ENCODE data around the gene PRSS8. TPM values are rescaled to one million over a fixed set of nuclear protein-coding genes. Genes with fewer than 3 reads are reported as not detected.
A peak's percentile ranks its signal among the peaks of the same experiment; 100 is the strongest.
"Not testable (repeated sequence)": the region's sequence is repeated elsewhere in the genome, so short reads cannot be mapped to it uniquely, and the experiment has no call there.

The PRSS8 gene
- total RNA-seq, 1 experiment from 2014 or later = 42.6 TPM

DNA sequence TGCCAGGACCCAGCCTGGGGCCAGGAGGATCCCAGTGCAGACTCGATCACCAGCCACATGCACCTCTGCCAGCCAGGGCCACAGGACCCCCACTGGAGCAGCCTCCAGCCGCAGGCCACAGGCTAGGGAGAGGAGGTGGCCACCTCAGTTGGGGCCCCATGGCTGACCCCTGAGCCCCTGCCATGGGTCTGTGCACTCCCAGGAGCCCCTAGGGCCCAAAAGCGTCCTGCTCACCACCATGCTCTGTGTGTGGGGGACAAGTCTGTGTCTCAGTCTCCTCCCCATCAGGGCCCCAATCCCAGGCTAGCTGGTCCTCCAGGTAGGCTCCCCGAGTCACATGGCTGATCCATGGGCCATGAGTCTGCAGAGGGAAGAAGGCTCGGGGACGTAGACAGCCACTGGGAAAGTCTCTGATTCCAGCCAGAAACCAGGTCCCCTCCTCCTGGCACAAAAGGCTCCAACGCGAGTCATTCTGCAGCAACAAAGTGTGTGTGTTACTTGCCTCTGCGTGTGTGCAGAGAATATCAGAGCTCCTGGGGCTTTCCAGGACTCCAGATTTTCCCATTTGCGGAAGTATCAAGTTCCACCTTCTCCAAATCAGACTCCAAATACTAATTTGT lies 6.1 kb upstream of the PRSS8 start (continued):
- TF ChIP-seq EGR1 (IDR thresholded peaks at IDR 0.05; ENCODE audit: low read depth) (no peak), YY1 (IDR thresholded peaks at IDR 0.05; ENCODE audit: extremely low read depth, insufficient replicate concordance, low read depth, low read length) (no peak), SRF (IDR thresholded peaks at IDR 0.05; ENCODE audit: low read depth) (no peak), RAD21 (IDR thresholded peaks at IDR 0.05; ENCODE audit: low read depth) (no peak), ZFX (IDR thresholded peaks at IDR 0.05) (no peak), CBX3 (IDR thresholded peaks at IDR 0.05; ENCODE audit: low read depth) (no peak), EZH2phosphoT487 (IDR thresholded peaks at IDR 0.05; ENCODE audit: borderline replicate concordance) (no peak), ZBTB33 (IDR thresholded peaks at IDR 0.05; ENCODE audit: extremely low read depth, insufficient replicate concordance, low read length) (no peak), TCF7L2 (IDR thresholded peaks at IDR 0.05; ENCODE audit: borderline replicate concordance, extremely low read depth, insufficient read depth, insufficient read length) (no peak), ELF1 (IDR thresholded peaks at IDR 0.05; ENCODE audit: borderline replicate concordance, low read depth) (no peak), MAX (IDR thresholded peaks at IDR 0.05) (no peak)

DNA sequence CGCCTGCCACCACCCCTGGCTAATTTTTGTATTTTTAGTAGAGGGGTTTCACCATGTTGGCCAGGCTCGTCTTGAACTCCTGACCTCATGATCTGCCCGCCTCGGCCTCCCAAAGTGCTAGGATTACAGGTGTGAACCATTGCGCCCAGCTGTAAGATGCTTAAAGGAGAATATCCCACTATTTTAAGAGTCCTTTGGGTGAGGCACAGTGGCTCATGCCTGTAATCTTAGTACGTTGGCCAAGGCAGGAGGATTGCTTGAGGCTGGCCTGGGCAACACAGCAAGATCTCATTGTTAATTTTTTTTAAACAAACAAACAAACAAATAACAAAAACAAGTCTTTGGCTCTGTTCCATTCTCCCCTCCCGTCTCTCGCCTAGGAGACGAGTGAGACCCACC lies 5.5 kb upstream of the PRSS8 start:
- H3K27me3 ChIP-seq (ENCODE audit: insufficient read depth, low read length); H2AFZ ChIP-seq (ENCODE audit: low read depth, low read length, poor library complexity, severe bottlenecking); ATAC-seq; DNase-seq (ENCODE audit: low read depth, low spot score); intact Hi-C loops (cut with micrococcal nuclease); H4K20me1 ChIP-seq (ENCODE audit: insufficient read depth); H3K79me2 ChIP-seq (ENCODE audit: insufficient read depth, low read length); H3K9me2 ChIP-seq (ENCODE audit: insufficient read depth); CTCF ChIA-PET; BruUV-seq (replicated peaks); H3K9me3 ChIP-seq (ENCODE audit: control insufficient read depth in 1 of 2, insufficient read depth in 1 of 2, low read depth in 1 of 2, low read length in 2 of 2); H3K36me3 ChIP-seq (ENCODE audit: control insufficient read depth in 1 of 2, insufficient read depth in 2 of 2, low read length in 2 of 2): not testable (repeated sequence)
- POLR2A ChIA-PET = interaction anchor here (1.5 to 9.9 kb wide), 2 partner anchors 21 to 24 kb away, joined by 4 to 84 read pairs; partner anchors contain the start of gene KAT8
- H3K4me1 ChIP-seq (ENCODE audit: control insufficient read depth in 1 of 2, insufficient read depth in 2 of 2, low read length in 2 of 2) = peaks cover 37 to 57% of the 10 kb centered on the region in 2 experiments
- peak overlapping the region; percentile 69 for H3K9ac ChIP-seq (ENCODE audit: low read length)
- H3K27ac ChIP-seq (ENCODE audit: low read depth, low read length) = peak overlapping the region; percentile 70
- peak overlapping the region; percentile 79 for H3K4me2 ChIP-seq (ENCODE audit: low read length)
- RAD21 ChIA-PET (ENCODE audit: low non-redundant PET in 1 of 2, low total read pairs in 2 of 2, uncharacterized antibody in 2 of 2, unreplicated experiment in 2 of 2) = interaction anchor here (1.1 to 1.8 kb wide), 3 partner anchors 23 to 156 kb away, joined by 3 to 5 read pairs (median 5); partner anchors contain the start of genes HSD3B7 (in 1 of the 2) and KAT8 (in 1 of the 2)
- peak overlapping the region in 1 of 2 experiments; percentile 48; a peak in 1 of 4 replicates for H3K4me3 ChIP-seq (replicated peaks in 1 of 2; ENCODE audit: low read depth in 1 of 2, low read length in 2 of 2)

Data from HCT116 (cell line).